ENCODE measurements around the gene YJEFN3.

YJEFN3 gene

GRCh38 chr19:19562665-19563347, 34.1 kb downstream of the YJEFN3 start:
- CTCF ChIA-PET = interaction anchor here (0.7 kb wide), 1 partner anchor 9 kb away, joined by 3 read pairs; no protein-coding TSS in a partner anchor
- POLR2A ChIA-PET = no interaction called here
- TF ChIP-seq, protein P1, sequence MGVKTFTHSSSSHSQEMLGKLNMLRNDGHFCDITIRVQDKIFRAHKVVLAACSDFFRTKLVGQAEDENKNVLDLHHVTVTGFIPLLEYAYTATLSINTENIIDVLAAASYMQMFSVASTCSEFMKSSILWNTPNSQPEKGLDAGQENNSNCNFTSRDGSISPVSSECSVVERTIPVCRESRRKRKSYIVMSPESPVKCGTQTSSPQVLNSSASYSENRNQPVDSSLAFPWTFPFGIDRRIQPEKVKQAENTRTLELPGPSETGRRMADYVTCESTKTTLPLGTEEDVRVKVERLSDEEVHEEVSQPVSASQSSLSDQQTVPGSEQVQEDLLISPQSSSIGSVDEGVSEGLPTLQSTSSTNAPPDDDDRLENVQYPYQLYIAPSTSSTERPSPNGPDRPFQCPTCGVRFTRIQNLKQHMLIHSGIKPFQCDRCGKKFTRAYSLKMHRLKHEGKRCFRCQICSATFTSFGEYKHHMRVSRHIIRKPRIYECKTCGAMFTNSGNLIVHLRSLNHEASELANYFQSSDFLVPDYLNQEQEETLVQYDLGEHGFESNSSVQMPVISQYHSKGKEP (tag by site-specific recombination; IDR thresholded peaks at IDR 0.05) = no peak
- TF ChIP-seq OVOL3 (tag by site-specific recombination; IDR thresholded peaks at IDR 0.05) (no peak), ZNF423 (tag by site-specific recombination; IDR thresholded peaks at IDR 0.05) (no peak), ZNF555 (tag by site-specific recombination; conservative IDR thresholded peaks at IDR 0.05) (no peak), ZSCAN30 (tag by site-specific recombination; IDR thresholded peaks at IDR 0.05) (no peak), ZNF791 (tag by site-specific recombination; IDR thresholded peaks at IDR 0.05) (no peak), ZNF664 (tag by site-specific recombination; IDR thresholded peaks at IDR 0.05) (no peak), ZNF221 (tag by site-specific recombination; IDR thresholded peaks at IDR 0.05; ENCODE audit: borderline replicate concordance) (no peak), ZBTB8A (tag by site-specific recombination; IDR thresholded peaks at IDR 0.05) (no peak)
- TF ChIP-seq, protein P2, sequence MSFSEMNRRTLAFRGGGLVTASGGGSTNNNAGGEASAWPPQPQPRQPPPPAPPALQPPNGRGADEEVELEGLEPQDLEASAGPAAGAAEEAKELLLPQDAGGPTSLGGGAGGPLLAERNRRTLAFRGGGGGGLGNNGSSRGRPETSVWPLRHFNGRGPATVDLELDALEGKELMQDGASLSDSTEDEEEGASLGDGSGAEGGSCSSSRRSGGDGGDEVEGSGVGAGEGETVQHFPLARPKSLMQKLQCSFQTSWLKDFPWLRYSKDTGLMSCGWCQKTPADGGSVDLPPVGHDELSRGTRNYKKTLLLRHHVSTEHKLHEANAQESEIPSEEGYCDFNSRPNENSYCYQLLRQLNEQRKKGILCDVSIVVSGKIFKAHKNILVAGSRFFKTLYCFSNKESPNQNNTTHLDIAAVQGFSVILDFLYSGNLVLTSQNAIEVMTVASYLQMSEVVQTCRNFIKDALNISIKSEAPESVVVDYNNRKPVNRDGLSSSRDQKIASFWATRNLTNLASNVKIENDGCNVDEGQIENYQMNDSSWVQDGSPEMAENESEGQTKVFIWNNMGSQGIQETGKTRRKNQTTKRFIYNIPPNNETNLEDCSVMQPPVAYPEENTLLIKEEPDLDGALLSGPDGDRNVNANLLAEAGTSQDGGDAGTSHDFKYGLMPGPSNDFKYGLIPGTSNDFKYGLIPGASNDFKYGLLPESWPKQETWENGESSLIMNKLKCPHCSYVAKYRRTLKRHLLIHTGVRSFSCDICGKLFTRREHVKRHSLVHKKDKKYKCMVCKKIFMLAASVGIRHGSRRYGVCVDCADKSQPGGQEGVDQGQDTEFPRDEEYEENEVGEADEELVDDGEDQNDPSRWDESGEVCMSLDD (tag by site-specific recombination; IDR thresholded peaks at IDR 0.05) = no peak
- TF ChIP-seq, protein P3, sequence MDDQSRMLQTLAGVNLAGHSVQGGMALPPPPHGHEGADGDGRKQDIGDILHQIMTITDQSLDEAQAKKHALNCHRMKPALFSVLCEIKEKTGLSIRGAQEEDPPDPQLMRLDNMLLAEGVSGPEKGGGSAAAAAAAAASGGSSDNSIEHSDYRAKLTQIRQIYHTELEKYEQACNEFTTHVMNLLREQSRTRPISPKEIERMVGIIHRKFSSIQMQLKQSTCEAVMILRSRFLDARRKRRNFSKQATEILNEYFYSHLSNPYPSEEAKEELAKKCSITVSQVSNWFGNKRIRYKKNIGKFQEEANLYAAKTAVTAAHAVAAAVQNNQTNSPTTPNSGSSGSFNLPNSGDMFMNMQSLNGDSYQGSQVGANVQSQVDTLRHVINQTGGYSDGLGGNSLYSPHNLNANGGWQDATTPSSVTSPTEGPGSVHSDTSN (CRISPR knock-in tag; IDR thresholded peaks at IDR 0.05) = no peak
- TF ChIP-seq, protein P4, sequence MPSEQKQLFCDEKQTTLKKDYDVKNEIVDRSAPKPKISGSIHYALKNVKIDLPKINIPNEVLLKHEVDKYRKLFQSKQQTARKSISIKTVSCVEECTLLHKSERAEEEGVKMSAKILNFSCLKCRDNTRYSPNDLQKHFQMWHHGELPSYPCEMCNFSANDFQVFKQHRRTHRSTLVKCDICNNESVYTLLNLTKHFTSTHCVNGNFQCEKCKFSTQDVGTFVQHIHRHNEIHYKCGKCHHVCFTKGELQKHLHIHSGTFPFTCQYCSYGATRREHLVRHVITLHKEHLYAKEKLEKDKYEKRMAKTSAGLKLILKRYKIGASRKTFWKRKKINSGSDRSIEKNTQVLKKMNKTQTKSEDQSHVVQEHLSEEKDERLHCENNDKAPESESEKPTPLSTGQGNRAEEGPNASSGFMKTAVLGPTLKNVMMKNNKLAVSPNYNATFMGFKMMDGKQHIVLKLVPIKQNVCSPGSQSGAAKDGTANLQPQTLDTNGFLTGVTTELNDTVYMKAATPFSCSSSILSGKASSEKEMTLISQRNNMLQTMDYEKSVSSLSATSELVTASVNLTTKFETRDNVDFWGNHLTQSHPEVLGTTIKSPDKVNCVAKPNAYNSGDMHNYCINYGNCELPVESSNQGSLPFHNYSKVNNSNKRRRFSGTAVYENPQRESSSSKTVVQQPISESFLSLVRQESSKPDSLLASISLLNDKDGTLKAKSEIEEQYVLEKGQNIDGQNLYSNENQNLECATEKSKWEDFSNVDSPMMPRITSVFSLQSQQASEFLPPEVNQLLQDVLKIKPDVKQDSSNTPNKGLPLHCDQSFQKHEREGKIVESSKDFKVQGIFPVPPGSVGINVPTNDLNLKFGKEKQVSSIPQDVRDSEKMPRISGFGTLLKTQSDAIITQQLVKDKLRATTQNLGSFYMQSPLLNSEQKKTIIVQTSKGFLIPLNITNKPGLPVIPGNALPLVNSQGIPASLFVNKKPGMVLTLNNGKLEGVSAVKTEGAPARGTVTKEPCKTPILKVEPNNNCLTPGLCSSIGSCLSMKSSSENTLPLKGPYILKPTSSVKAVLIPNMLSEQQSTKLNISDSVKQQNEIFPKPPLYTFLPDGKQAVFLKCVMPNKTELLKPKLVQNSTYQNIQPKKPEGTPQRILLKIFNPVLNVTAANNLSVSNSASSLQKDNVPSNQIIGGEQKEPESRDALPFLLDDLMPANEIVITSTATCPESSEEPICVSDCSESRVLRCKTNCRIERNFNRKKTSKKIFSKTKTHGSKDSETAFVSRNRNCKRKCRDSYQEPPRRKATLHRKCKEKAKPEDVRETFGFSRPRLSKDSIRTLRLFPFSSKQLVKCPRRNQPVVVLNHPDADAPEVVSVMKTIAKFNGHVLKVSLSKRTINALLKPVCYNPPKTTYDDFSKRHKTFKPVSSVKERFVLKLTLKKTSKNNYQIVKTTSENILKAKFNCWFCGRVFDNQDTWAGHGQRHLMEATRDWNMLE (tag by site-specific recombination; conservative IDR thresholded peaks at IDR 0.05; ENCODE audit: low read depth) = no peak
- Histone ChIP-seq H3K4me3 (ENCODE audit: low read depth, low read length) (no peak overlapping the region), H3K27ac (ENCODE audit: extremely low read depth, low read depth, low read length) (no peak overlapping the region), H3K36me3 (ENCODE audit: control insufficient read depth in 2 of 2, insufficient read depth in 1 of 2, low read length in 2 of 2) (peaks cover 0 to 14% of the 10 kb centered on the region in 2 experiments; a peak in 2 of 3 replicates), H3K4me1 (ENCODE audit: control insufficient read depth, insufficient read depth, low read length) (no peaks in the 10 kb centered on the region), H3K9me3 (ENCODE audit: control insufficient read depth, insufficient read depth, low read depth, low read length) (no peaks in the 10 kb centered on the region)

GRCh38 chr19:19563348-19563848, 34.7 kb downstream of the YJEFN3 start:
- Histone ChIP-seq H3K4me3 (ENCODE audit: low read depth, low read length) (no peak overlapping the region), H3K36me3 (ENCODE audit: control insufficient read depth in 2 of 2, insufficient read depth in 1 of 2, low read length in 2 of 2) (peaks cover 0 to 14% of the 10 kb centered on the region in 2 experiments; a peak in 2 of 3 replicates), H3K4me1 (ENCODE audit: control insufficient read depth, insufficient read depth, low read length) (no peaks in the 10 kb centered on the region), H3K9me3 (ENCODE audit: control insufficient read depth, insufficient read depth, low read depth, low read length) (no peaks in the 10 kb centered on the region), H3K27ac (ENCODE audit: extremely low read depth, low read depth, low read length) (no peak overlapping the region)
- ChIA-PET CTCF (no interaction called here), POLR2A (no interaction called here)
- TF ChIP-seq ZNF660 (tag by site-specific recombination; IDR thresholded peaks at IDR 0.05) (no peak), WT1 (tag by site-specific recombination; IDR thresholded peaks at IDR 0.05) (no peak)
